ENCODE results near the gene LCE1E.

LCE1E gene

GRCh38 chr1:152817309-152817708 lies 31.3 kb downstream of the LCE1E start:
- DNase-seq (ENCODE audit: low spot score in 2 of 2) = no peak
- no peaks in the 10 kb centered on the region for H3K36me3 Mint-ChIP-seq
- H3K27me3 Mint-ChIP-seq = peaks cover 5% of the 10 kb centered on the region
- H3K27ac Mint-ChIP-seq = no peak overlapping the region
- no peak for ATAC-seq (ENCODE audit: low read depth)
- H3K4me1 Mint-ChIP-seq = peaks cover 4% of the 10 kb centered on the region
- H3K9me3 Mint-ChIP-seq = no peaks in the 10 kb centered on the region
- no peak overlapping the region for H3K4me3 Mint-ChIP-seq

- Mint-ChIP-seq H3K4me3 (no peak overlapping the region), H3K27me3 (peaks cover 12% of the 10 kb centered on the region)
- ATAC-seq (ENCODE audit: low read depth) = no peak
These were observed 37.2 kb downstream of the LCE1E start for GRCh38 chr1:152823294-152823693.

GRCh38 chr1:152824964-152825363 lies 38.9 kb downstream of the LCE1E start:
- H3K4me1 Mint-ChIP-seq = peaks cover 4% of the 10 kb centered on the region
- peaks cover 15% of the 10 kb centered on the region for H3K27me3 Mint-ChIP-seq
- H3K4me3 Mint-ChIP-seq = no peak overlapping the region
- no peaks in the 10 kb centered on the region for H3K36me3 Mint-ChIP-seq
- no peak for DNase-seq (ENCODE audit: low spot score in 2 of 2)
- H3K27ac Mint-ChIP-seq = no peak overlapping the region
- H3K9me3 Mint-ChIP-seq = peaks cover 2% of the 10 kb centered on the region
- no peak for ATAC-seq (ENCODE audit: low read depth)

More at GRCh38 chr1:152823294-152823693, 37.2 kb downstream of the LCE1E start:
- H3K27ac Mint-ChIP-seq = no peak overlapping the region
- H3K9me3 Mint-ChIP-seq = no peaks in the 10 kb centered on the region
- peaks cover 4% of the 10 kb centered on the region for H3K4me1 Mint-ChIP-seq
- no peaks in the 10 kb centered on the region for H3K36me3 Mint-ChIP-seq
- DNase-seq (ENCODE audit: low spot score in 2 of 2) = no peak

- Mint-ChIP-seq H3K4me1 (no peaks in the 10 kb centered on the region), H3K36me3 (no peaks in the 10 kb centered on the region), H3K27ac (no peak within 1 kb of the TSS), H3K9me3 (peaks cover 5% of the 10 kb centered on the region), H3K4me3 (no peak within 1 kb of the TSS), H3K27me3 (peaks cover 16% of the 10 kb centered on the region)
- ATAC-seq (ENCODE audit: low read depth) (no peak), DNase-seq (ENCODE audit: low spot score in 2 of 2) (no peak)
These were observed 41.1 kb downstream of the LCE1E start, which contains the start of gene LCE1A for GRCh38 chr1:152827173-152827572. TSS of gene LCE1A (plus strand) at chr1:152827473. CDS start at chr1:152827473, 0 bp downstream.

GRCh38 chr1:152836870-152837269 lies 50.8 kb downstream of the LCE1E start:
- Mint-ChIP-seq H3K36me3 (no peaks in the 10 kb centered on the region), H3K9me3 (no peaks in the 10 kb centered on the region), H3K27me3 (peaks cover 6% of the 10 kb centered on the region), H3K4me3 (no peak overlapping the region), H3K4me1 (no peaks in the 10 kb centered on the region), H3K27ac (no peak overlapping the region)
- ATAC-seq (ENCODE audit: low read depth) = no peak
- no peak for DNase-seq (ENCODE audit: low spot score in 2 of 2)

All from memory B cell (primary cell).